PC-3 (cell line): ENCODE data around the gene UFSP2. TPM values are rescaled to one million over a fixed set of nuclear protein-coding genes. Genes with fewer than 3 reads are reported as not detected.
"Not testable (repeated sequence)": the region's sequence is repeated elsewhere in the genome, so short reads cannot be mapped to it uniquely, and the experiment has no call there.

Experiments
- ATAC-seq: fragments of 200-7000 bp; cut with Tn5 transposase; 2 replicates; pipeline ENCODE4 v1.9.1; 2020; ENCODE audit warnings: mild to moderate bottlenecking, moderate library complexity
- BruUV-seq: library from RNA; stranded (reverse); fragments of 400-500 nt; replicated peaks from 2 replicates; lab custom pipeline; 2021; lab: Mats Ljungman, UMichigan
- CTCF ChIA-PET: fragments of 300-600 bp; sonication (Branson Sonifier 250); formaldehyde crosslinking; loops from one replicate; lab custom pipeline; 2022; ENCODE audit warnings: antibody characterized with exemption; lab: Charles Lee
- POLR2A ChIA-PET: fragments of 300-600 bp; sonication (Branson Sonifier 250); formaldehyde crosslinking; loops from one replicate; lab custom pipeline; 2022; ENCODE audit warnings: antibody characterized with exemption; ENCODE audit not compliant: unreplicated experiment; lab: Charles Lee
- DNase-seq: peaks from one replicate; pipeline ENCODE4 v3.0.0-alpha.2; 2015
- H2AFZ ChIP-seq: fragments of 300-600 bp; sonication (generic); 2 replicates; pipeline ENCODE4 v1.6.0; 2016; ENCODE audit warnings: antibody characterized with exemption, low read length
- H3F3A ChIP-seq: fragments of 300-600 bp; sonication (generic); one replicate; pipeline ENCODE4 v1.6.0; 2017; ENCODE audit warnings: antibody characterized with exemption, low read length, control low read depth, mild to moderate bottlenecking; ENCODE audit not compliant: unreplicated experiment
- H3K27ac ChIP-seq: fragments of 300-600 bp; sonication (generic); 2 replicates; pipeline ENCODE4 v1.5.1; 2016; ENCODE audit warnings: mild to moderate bottlenecking, low read length
- H3K27me3 ChIP-seq: fragments of 300-600 bp; sonication (generic); 2 replicates; pipeline ENCODE4 v1.6.1; 2016; ENCODE audit warnings: low read length, mixed read lengths
- H3K36me3 ChIP-seq: fragments of 300-600 bp; sonication (generic); 2 replicates; pipeline ENCODE4 v1.6.1; 2016; ENCODE audit warnings: low read depth, mixed run types, low read length, mixed read lengths
- H3K4me1 ChIP-seq: fragments of 300-600 bp; sonication (generic); 2 replicates; pipeline ENCODE4 v1.5.1; 2016; ENCODE audit warnings: low read length; ENCODE audit not compliant: insufficient read depth
- H3K4me2 ChIP-seq: fragments of 300-600 bp; sonication (generic); 2 replicates; pipeline ENCODE4 v1.6.0; 2016; ENCODE audit warnings: low read length
- H3K4me3 ChIP-seq: fragments of 300-600 bp; sonication (generic); 2 replicates; pipeline ENCODE4 v1.5.1; 2016; ENCODE audit warnings: mild to moderate bottlenecking, low read length, mixed read lengths
- H3K79me2 ChIP-seq: fragments of 300-600 bp; sonication (generic); 2 replicates; pipeline ENCODE4 v1.6.1; 2017; ENCODE audit warnings: low read length, mixed read lengths
- H3K9ac ChIP-seq: fragments of 300-600 bp; sonication (generic); 2 replicates; pipeline ENCODE4 v1.6.0; 2016; ENCODE audit warnings: mild to moderate bottlenecking, low read length
- H3K9me2 ChIP-seq: fragments of 300-600 bp; sonication (generic); replicated peaks from 2 replicates; pipeline ENCODE4 v1.6.1; 2016; ENCODE audit warnings: mixed run types, low read length, mixed read lengths
- H3K9me3 ChIP-seq: fragments of 300-600 bp; sonication (generic); 2 replicates; pipeline ENCODE4 v1.6.1; 2016; ENCODE audit warnings: low read length, mixed read lengths
- H4K20me1 ChIP-seq: fragments of 300-600 bp; sonication (generic); 2 replicates; pipeline ENCODE4 v1.6.1; 2016; ENCODE audit warnings: low read length, mixed read lengths
- CTCF ChIP-seq: fragments of 300-600 bp; sonication (generic); conservative IDR thresholded peaks from 2 replicates; pipeline ENCODE4 v1.5.1; 2017; ENCODE audit warnings: antibody characterized with exemption, low read depth, mild to moderate bottlenecking, low read length
- EZH2 ChIP-seq: fragments of 300-600 bp; sonication (generic); IDR thresholded peaks from one replicate; pipeline ENCODE4 v1.6.1; 2017; ENCODE audit warnings: antibody characterized with exemption, mild to moderate bottlenecking, low read length; ENCODE audit not compliant: unreplicated experiment
- EZH2phosphoT487 ChIP-seq: fragments of 300-600 bp; sonication (generic); IDR thresholded peaks from 2 replicates; pipeline ENCODE4 v1.6.1; 2018; ENCODE audit warnings: mild to moderate bottlenecking, antibody characterized with exemption, low read length, borderline replicate concordance
- intact Hi-C: fragments of 100-400 bp; cut with micrococcal nuclease; formaldehyde crosslinking; loops from 2 replicates; pipeline ENCODE4 v1.9.0; 2023
- total RNA-seq: library from RNA; depleted of rRNA; stranded (reverse); fragments of >200 nt; gene quantifications from 2 replicates; pipeline ENCODE4 v1.2.3, GENCODE V29; 2014

UFSP2 gene
- total RNA-seq, 1 experiment from 2014 or later, result 27.0 TPM

DNA sequence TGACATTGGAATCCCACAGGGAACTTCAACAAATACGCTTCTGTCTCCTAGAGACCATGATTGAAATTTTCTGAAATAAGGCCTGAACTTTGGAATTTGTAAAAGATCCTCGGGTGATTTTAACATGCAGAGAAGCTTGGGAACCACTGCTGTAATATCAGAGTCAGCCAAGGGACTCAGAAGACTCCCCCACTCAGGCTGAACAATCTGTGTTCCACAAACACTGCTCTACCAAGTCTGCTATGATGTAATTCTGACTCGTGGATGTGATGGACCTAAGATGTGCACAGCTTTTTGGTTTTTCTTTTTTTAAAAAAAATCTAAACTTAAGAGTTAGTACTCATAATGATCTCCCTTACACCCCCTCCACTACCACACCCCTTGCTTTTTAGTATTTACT lies 56.0 kb downstream of the UFSP2 start:
- POLR2A ChIA-PET, result no interaction called here
- BruUV-seq, result no TSS peak
- no peak for TF ChIP-seq CTCF
- TF ChIP-seq EZH2phosphoT487, result no peak
- no peak for TF ChIP-seq EZH2

DNA sequence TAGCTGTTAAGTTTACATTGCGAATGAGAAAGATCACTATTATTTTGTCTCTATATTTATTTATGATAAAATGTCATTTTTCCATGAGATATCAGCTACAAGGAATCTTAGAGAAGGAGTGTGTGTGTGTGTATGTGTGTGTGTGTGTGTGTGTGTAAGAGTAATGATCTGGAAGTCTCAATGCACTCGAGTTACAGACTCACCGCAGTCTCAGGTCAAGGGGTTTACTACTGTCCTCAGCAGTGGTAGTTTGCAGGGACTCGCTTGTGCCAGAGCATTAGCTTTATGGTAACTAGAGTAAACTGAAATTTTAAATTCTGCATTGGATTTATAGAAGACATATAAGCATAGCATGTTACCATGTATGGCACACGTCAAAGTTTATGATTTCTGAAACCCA lies 60.9 kb downstream of the UFSP2 start:
- ChIA-PET CTCF (no interaction called here), POLR2A (no interaction called here)
- Histone ChIP-seq H3K4me2 (no peak overlapping the region), H3F3A (no peaks in the 10 kb centered on the region), H3K9ac (no peak overlapping the region), H3K9me2 (no peaks in the 10 kb centered on the region), H3K27me3 (no peaks in the 10 kb centered on the region), H3K27ac (no peak overlapping the region), H3K4me3 (no peak overlapping the region), H4K20me1 (no peaks in the 10 kb centered on the region; the same call in 1 of the 2 replicates), H3K9me3 (no peaks in the 10 kb centered on the region), H3K4me1 (peaks cover under 1% of the 10 kb centered on the region; the same call in 1 of the 2 replicates), H3K79me2 (no peaks in the 10 kb centered on the region), H2AFZ (no peak overlapping the region), H3K36me3 (no peaks in the 10 kb centered on the region; the same call in 1 of the 2 replicates)
- ATAC-seq, result no peak
- BruUV-seq, result no TSS peak
- TF ChIP-seq EZH2phosphoT487 (no peak), CTCF (no peak), EZH2 (no peak)
- intact Hi-C loops, result no loop called here
- no peak for DNase-seq

More for the DNA sequence above, 56.0 kb downstream of the UFSP2 start:
- Histone ChIP-seq H3K4me1 (no peaks in the 10 kb centered on the region), H2AFZ (no peak overlapping the region), H3K36me3 (no peaks in the 10 kb centered on the region; the same call in 1 of the 2 replicates), H3K9ac (no peak overlapping the region), H4K20me1 (no peaks in the 10 kb centered on the region), H3K27me3 (no peaks in the 10 kb centered on the region), H3F3A (no peaks in the 10 kb centered on the region), H3K27ac (no peak overlapping the region), H3K79me2 (no peaks in the 10 kb centered on the region), H3K9me3 (no peaks in the 10 kb centered on the region), H3K9me2 (no peaks in the 10 kb centered on the region), H3K4me2 (no peak overlapping the region), H3K4me3 (no peak overlapping the region)
- DNase-seq (no peak), ATAC-seq (no peak)
- CTCF ChIA-PET, result no interaction called here
- intact Hi-C loops, result no loop called here

GRCh38 chr4:185363251-185363650 lies 62.5 kb downstream of the UFSP2 start:
- no TSS peak for BruUV-seq
- Histone ChIP-seq H3K36me3 (no peaks in the 10 kb centered on the region), H2AFZ (no peak overlapping the region), H3K4me3 (no peak overlapping the region), H3K4me1 (peaks cover 17% of the 10 kb centered on the region), H3K9me3 (no peaks in the 10 kb centered on the region), H4K20me1 (no peaks in the 10 kb centered on the region; the same call in 1 of the 2 replicates), H3K9ac (no peak overlapping the region), H3K9me2 (no peaks in the 10 kb centered on the region), H3F3A (no peaks in the 10 kb centered on the region), H3K79me2 (no peaks in the 10 kb centered on the region), H3K27me3 (no peaks in the 10 kb centered on the region), H3K4me2 (no peak overlapping the region), H3K27ac (no peak overlapping the region)
- CTCF ChIA-PET, result no interaction called here
- no peak for ATAC-seq
- TF ChIP-seq CTCF (no peak), EZH2 (no peak), EZH2phosphoT487 (no peak)
- POLR2A ChIA-PET, result no interaction called here
- intact Hi-C loops, result no loop called here
- no peak for DNase-seq

- H3K79me2 ChIP-seq, H3K9ac ChIP-seq, H4K20me1 ChIP-seq, H3K4me3 ChIP-seq, H3K9me3 ChIP-seq, H3K36me3 ChIP-seq, intact Hi-C loops, H3K27ac ChIP-seq, CTCF ChIA-PET, H3K9me2 ChIP-seq, BruUV-seq, DNase-seq, H3K4me2 ChIP-seq, ATAC-seq, H2AFZ ChIP-seq, H3K27me3 ChIP-seq, H3F3A ChIP-seq: not testable (repeated sequence)
- peaks cover 22% of the 10 kb centered on the region for H3K4me1 ChIP-seq
- POLR2A ChIA-PET, result interaction anchor here (0.7 kb wide), 1 partner anchor 33 kb away, joined by 5 read pairs; the partner anchor contains the start of gene LRP2BP
Observed at GRCh38 chr4:185362570-185362969, 63.2 kb downstream of the UFSP2 start.
